Lower leg skin (tissue), 4 donors: ENCODE data around the gene FLT3. TPM values are rescaled to one million over a fixed set of nuclear protein-coding genes. Genes with fewer than 3 reads are reported as not detected.
A peak's percentile ranks its signal among the peaks of the same experiment; 100 is the strongest.
"Not testable (repeated sequence)": the region's sequence is repeated elsewhere in the genome, so short reads cannot be mapped to it uniquely, and the experiment has no call there.

Experiments used
- DNase-seq, 2 donors: peaks; one replicate each; pipeline ENCODE4 v3.0.0-alpha.2; 2019; ENCODE audit warnings: low spot score in 2 of 2
- H3K4me3 ChIP-seq: fragments of 200-600 bp; sonication (generic); 2 replicates; pipeline ENCODE4 v1.5.1; 2017; ENCODE audit warnings: mild to moderate bottlenecking, low read depth; ENCODE audit not compliant: poor library complexity, severe bottlenecking
- POLR2A ChIP-seq, 2 donors: fragments of 450-650 bp; IDR thresholded peaks; one replicate each; pipeline ENCODE4 v1.6.1; 2016 to 2017; ENCODE audit warnings: antibody characterized with exemption in 2 of 2, mild to moderate bottlenecking in 1 of 2, moderate library complexity in 1 of 2
- WGBS, 2 donors: methylation state at CpG; one replicate each; pipeline ENCODE4 v1.1.5; 2018; 5-methylcytosine and 5-hydroxymethylcytosine counted together
- intact Hi-C: fragments of 100-400 bp; cut with DNase I; formaldehyde crosslinking; loops from one replicate; pipeline ENCODE4 v1.15.0; 2023; ENCODE audit warnings: low total_unique reads
- total RNA-seq, 4 donors: library from RNA; depleted of rRNA; stranded (reverse); fragments of >200 nt; gene quantifications; one replicate each; pipeline ENCODE4 v1.1.0, GENCODE V29; 2016
- TF ChIP-seq, protein P1 (sequence below), 3 donors: fragments of 450-650 bp; IDR thresholded peaks; one replicate each; pipeline ENCODE4 v1.5.1; 2016; ENCODE audit warnings: antibody characterized with exemption in 3 of 3, mild to moderate bottlenecking in 3 of 3, moderate library complexity in 2 of 3

FLT3 gene
- total RNA-seq, 4 donors from 2014 or later = 0.72 to 1.3 (median 0.89) TPM

DNA sequence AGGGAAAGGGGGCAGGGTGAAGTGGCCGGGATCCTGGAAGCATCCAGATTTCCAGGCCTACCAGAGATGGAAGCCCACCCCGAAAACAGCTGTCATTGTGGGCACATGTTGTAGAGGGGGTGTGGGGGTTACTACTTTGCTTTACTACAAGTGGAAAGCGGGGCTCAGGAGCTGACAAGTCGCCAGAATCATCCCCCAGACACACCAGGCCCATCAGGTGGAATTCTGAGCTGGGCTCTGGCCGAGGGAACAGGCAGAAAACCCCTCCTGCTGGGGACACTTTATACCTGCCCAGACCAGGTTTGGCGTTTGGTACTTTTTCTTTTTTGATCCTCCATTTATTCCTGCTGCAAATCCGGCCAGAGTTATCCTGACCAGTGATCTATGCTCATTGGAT is 135.0 kb downstream of the FLT3 start:
- TF ChIP-seq POLR2A (IDR thresholded peaks at IDR 0.05) = no peak
- TF ChIP-seq, protein P1, sequence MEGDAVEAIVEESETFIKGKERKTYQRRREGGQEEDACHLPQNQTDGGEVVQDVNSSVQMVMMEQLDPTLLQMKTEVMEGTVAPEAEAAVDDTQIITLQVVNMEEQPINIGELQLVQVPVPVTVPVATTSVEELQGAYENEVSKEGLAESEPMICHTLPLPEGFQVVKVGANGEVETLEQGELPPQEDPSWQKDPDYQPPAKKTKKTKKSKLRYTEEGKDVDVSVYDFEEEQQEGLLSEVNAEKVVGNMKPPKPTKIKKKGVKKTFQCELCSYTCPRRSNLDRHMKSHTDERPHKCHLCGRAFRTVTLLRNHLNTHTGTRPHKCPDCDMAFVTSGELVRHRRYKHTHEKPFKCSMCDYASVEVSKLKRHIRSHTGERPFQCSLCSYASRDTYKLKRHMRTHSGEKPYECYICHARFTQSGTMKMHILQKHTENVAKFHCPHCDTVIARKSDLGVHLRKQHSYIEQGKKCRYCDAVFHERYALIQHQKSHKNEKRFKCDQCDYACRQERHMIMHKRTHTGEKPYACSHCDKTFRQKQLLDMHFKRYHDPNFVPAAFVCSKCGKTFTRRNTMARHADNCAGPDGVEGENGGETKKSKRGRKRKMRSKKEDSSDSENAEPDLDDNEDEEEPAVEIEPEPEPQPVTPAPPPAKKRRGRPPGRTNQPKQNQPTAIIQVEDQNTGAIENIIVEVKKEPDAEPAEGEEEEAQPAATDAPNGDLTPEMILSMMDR (IDR thresholded peaks at IDR 0.05) = no peak

DNA sequence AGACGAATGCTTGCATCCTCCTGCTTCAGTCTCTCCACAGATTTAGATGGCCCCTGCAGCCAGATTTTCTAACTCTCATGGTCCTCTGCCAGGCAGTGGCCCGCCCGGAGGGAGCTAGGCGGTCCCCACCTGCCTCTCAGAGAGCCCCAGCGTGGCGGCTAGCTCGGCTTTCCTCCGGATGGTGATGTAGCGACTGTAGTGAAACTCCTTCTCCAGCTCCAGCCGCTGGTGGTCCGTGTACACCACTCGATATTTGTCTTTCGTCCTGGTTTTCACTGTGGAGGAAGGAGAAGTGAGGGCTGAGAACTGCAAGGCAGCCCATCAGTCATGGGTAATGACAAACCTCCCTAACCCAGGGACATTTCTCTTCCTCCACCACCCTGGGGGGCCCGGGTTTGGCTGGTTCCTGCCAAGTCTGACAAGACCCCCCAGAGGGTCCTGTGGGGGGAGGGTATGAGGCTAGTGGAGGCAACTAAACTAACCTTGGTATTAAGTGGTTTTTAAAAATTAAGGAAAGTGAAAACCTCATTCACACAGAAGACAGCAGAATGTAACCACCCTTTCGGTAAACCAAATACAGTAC is 135.5 kb downstream of the FLT3 start:
- intact Hi-C loops = loop anchor here (10.0 kb wide), 1 partner anchor 1290 kb away; no protein-coding TSS in a partner anchor
- 34 to 46% methylated on average over 15 of the region's 15 CpGs for WGBS, 2 donors
- TF ChIP-seq, protein P1 (IDR thresholded peaks at IDR 0.05) = no peak
- no peak for TF ChIP-seq POLR2A (IDR thresholded peaks at IDR 0.05)
- peak in 1 of 2 donors; percentile 66 for DNase-seq
- H3K4me3 ChIP-seq = no peak overlapping the region

More for the DNA sequence above, 135.0 kb downstream of the FLT3 start:
- peak in 1 of 2 donors; percentile 62 for DNase-seq
- H3K4me3 ChIP-seq = no peak overlapping the region
- WGBS, 2 donors = 64 to 81% methylated on average over 7 of the region's 7 CpGs
- intact Hi-C loops = loop anchor here (10.0 kb wide), 1 partner anchor 1289 kb away; no protein-coding TSS in a partner anchor

DNA sequence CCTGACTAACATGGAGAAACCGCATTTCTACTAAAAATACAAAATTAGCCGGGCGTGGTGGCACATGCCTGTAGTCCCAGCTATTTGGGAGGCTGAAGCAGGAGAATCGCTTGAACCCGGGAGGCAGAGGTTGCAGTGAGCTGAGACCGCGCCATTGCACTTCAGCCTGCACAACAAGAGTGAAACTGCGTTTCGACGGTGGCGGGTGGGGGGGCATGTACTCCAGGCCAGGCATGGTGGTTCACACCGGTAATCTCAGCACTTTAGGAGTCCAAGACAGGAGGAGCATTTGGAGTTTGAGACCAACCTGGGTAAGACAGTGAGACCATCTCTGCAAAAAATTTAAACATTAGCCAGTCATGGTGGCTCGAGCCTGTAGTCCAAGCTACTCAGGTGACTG is 136.2 kb downstream of the FLT3 start:
- intact Hi-C loops = loop anchor here (10.0 kb wide), 1 partner anchor 1291 kb away; no protein-coding TSS in a partner anchor
- WGBS, 2 donors = 70% methylated on average over 11 to 13 of the region's 13 CpGs
- peak in 1 of 2 donors; percentile 68 for DNase-seq

DNA sequence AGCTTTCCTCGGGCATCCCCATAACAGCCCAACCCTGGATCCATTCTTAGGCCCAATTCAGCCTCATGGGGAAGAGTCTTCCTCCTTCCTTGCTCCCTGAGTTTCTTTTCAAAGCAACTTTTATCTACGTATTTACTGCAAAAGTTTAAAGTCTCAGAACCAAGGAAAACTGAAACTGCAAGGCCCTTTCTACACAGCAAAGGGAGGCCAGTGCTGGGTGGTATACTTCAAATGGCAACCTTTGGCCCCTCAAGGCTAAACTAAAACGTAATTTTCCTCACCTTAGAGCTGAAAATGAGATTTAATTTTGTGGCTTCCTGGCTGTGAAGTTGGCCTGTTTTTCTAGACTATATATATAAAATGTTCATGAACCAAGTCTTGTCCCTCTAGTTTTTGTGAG is 136.9 kb downstream of the FLT3 start:
- TF ChIP-seq, protein P1 (IDR thresholded peaks at IDR 0.05) = no peak
- TF ChIP-seq POLR2A (IDR thresholded peaks at IDR 0.05) = no peak
- no peak for DNase-seq
- WGBS, 2 donors = 72 to 73% methylated on average over 3 of the region's 3 CpGs
- intact Hi-C loops = loop anchor here (10.0 kb wide), 1 partner anchor 1291 kb away; no protein-coding TSS in a partner anchor
- no peak overlapping the region for H3K4me3 ChIP-seq

More for the DNA sequence above, 136.2 kb downstream of the FLT3 start:
- H3K4me3 ChIP-seq = not testable (repeated sequence)

DNA sequence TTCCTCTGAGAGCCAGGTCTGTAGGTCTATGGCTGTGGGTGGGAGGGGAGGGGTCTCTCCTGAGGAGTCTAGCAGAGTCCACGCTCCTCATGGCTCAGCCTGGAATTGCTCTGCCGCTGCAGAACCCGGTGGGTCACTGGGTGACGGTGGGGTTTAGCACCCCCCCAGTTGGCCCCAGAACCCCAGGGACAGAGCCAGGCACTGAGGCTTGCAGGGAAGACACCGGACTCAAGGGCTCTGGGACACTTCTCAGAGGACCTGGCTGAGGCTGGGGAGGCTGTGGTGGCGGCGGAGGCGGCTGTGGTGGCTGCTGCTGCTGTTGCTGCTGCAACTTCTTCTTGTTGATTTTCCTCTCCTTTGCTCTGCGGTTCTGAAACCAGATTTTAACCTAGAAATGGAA is 137.4 kb downstream of the FLT3 start:
- 69% methylated on average over 8 to 9 of the region's 9 CpGs for WGBS, 2 donors
- intact Hi-C loops = loop anchor here (10.0 kb wide), 1 partner anchor 1292 kb away; no protein-coding TSS in a partner anchor
- no peak overlapping the region for H3K4me3 ChIP-seq
- TF ChIP-seq, protein P1 (IDR thresholded peaks at IDR 0.05) = no peak
- no peak for TF ChIP-seq POLR2A (IDR thresholded peaks at IDR 0.05)
- peak in 1 of 2 donors; percentile 80 for DNase-seq

DNA sequence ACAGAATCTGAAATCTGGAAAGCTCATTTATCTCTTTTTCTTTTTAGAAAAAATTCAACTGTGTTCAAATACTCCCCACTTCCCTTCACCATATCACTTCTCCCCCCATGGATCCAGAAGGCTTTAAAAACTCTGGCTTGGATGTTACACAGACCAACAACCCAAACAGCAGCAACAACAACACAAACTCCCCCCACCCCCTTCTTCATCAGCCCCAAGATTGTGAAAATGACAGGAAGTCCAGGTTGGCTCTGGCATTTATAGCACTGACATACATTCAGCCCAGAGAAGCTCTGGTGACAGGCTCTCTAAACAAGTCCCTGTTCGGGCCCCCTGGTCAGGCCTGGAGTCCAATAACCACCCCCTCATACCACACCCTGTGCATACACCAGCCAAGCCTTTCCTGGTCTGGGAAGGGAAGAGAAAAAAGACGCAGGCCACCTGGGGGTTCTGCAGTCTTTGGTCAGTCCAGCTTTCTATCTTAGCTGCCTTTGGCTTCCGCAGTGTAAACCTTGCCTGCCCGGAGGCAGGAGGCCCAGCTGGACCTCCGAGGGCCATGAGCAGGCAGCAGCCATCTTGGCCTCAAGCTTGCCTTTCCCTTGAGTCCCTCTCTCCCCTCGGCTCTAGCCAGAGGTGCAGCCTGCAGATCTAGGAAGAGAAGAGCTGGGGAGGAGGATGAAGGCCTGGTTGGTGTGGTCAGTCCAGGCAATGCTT is 138.1 kb downstream of the FLT3 start:
- H3K4me3 ChIP-seq = no peak overlapping the region
- intact Hi-C loops = loop anchor here (10.0 kb wide), 1 partner anchor 1293 kb away; no protein-coding TSS in a partner anchor
- TF ChIP-seq POLR2A (IDR thresholded peaks at IDR 0.05) = no peak
- TF ChIP-seq, protein P1 (IDR thresholded peaks at IDR 0.05) = no peak
- peak in 1 of 2 donors; percentile 61 for DNase-seq
- 65 to 71% methylated on average over 6 of the region's 6 CpGs for WGBS, 2 donors
